Mucosa of stomach (tissue), 1 donor: ENCODE data around the gene UNC5C.

Experiments
- H3K27me3 ChIP-seq: one replicate; pipeline ENCODE4 v1.7.0; 2013; ENCODE audit warnings: mild to moderate bottlenecking, low read length; ENCODE audit not compliant: control insufficient read depth, insufficient read depth
- H3K36me3 ChIP-seq: one replicate; pipeline ENCODE4 v1.7.0; 2013; ENCODE audit warnings: low read length; ENCODE audit not compliant: control insufficient read depth, insufficient read depth
- H3K4me1 ChIP-seq: one replicate; pipeline ENCODE4 v1.7.0; 2013; ENCODE audit warnings: mild to moderate bottlenecking, low read length; ENCODE audit not compliant: control insufficient read depth, insufficient read depth
- H3K4me3 ChIP-seq: one replicate; pipeline ENCODE4 v1.7.0; 2013; ENCODE audit warnings: low read length
- H3K9ac ChIP-seq: one replicate; pipeline ENCODE4 v1.7.0; 2013; ENCODE audit warnings: mild to moderate bottlenecking, low read length, moderate library complexity
- H3K9me3 ChIP-seq: one replicate; pipeline ENCODE4 v1.7.0; 2013; ENCODE audit warnings: mild to moderate bottlenecking, low read length, moderate library complexity; ENCODE audit not compliant: control insufficient read depth
- donor health status: Pancreatic carcinoma.

Gene UNC5C

DNA sequence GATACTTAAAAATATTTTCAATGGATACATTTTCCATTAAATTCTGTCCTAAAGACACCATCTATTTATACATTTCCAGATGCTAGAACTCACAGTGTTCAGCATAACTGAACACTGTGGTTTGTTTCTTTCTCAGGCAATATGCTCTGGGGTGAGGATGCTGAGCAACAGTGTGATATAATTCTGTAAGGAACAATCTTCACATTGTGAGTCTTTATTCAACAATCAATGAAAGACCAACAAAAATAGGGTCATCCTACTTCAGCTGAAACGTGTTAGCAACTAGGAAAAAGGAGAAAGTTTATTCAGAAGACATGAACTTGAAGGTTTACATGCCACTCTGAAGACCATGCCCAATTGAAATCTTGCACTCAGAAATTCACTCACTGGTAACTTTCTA, 284.8 kb downstream of the UNC5C start:
- Histone ChIP-seq H3K4me1 (no peaks in the 10 kb centered on the region), H3K27me3 (no peaks in the 10 kb centered on the region), H3K4me3 (no peak overlapping the region), H3K36me3 (no peaks in the 10 kb centered on the region), H3K9me3 (no peaks in the 10 kb centered on the region), H3K9ac (no peak overlapping the region)

DNA sequence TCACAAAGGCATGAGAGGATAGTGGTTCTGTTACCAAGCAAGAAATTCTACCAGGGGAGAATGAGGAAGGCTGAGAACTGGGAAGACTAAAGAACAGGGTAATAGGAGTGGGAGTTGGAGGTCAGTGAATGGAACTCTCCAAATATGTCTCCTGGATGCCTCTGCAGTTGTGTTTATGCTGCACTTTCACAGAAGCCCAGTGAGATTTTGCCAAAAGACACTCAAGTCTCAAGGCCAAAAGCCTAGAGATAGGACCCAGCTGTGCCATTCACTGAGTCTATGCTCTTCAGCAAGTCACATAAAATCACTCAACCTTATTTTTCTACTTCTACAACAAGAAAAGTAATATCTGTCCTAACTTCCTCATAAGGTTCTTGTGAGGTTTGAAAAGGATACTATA, 285.4 kb downstream of the UNC5C start:
- Histone ChIP-seq H3K9ac (no peak overlapping the region), H3K27me3 (no peaks in the 10 kb centered on the region), H3K4me1 (no peaks in the 10 kb centered on the region), H3K9me3 (no peaks in the 10 kb centered on the region), H3K4me3 (no peak overlapping the region), H3K36me3 (no peaks in the 10 kb centered on the region)

DNA sequence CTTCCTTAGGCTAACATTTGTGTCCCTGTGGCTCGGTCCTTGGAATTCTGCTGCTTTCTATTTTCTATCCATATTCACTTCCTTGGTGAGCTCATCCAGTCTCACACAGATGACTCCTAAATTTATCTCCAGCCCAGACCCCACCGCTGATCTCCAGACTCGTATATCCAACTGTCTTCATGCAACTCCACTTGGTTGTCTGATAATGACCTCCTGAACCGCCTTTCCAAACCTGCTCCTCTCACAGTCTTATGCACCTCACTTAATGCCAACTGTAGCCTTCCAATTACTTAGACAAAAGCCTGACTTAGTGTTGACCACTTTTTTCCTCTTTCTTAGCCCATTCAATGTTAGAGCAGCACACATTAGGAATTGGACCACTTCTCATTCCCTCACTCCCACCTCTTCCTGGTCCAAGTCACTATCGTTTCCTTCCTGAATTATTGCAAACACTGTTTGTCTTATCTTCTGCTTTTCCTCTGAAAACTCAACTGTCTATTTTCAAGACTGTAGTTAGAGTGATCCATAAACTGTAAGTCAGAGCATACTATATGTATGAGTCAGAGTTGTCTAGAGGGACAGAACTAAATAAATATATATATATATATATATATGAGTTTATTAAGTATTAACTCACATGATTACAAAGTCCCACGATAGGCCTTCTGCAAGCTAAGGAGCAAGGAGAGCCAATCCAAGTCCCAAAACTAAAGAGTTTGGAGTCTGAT, 292.5 kb downstream of the UNC5C start:
- Histone ChIP-seq H3K4me3 (no peak overlapping the region), H3K4me1 (no peaks in the 10 kb centered on the region), H3K9ac (no peak overlapping the region), H3K9me3 (no peaks in the 10 kb centered on the region), H3K27me3 (no peaks in the 10 kb centered on the region), H3K36me3 (no peaks in the 10 kb centered on the region)

DNA sequence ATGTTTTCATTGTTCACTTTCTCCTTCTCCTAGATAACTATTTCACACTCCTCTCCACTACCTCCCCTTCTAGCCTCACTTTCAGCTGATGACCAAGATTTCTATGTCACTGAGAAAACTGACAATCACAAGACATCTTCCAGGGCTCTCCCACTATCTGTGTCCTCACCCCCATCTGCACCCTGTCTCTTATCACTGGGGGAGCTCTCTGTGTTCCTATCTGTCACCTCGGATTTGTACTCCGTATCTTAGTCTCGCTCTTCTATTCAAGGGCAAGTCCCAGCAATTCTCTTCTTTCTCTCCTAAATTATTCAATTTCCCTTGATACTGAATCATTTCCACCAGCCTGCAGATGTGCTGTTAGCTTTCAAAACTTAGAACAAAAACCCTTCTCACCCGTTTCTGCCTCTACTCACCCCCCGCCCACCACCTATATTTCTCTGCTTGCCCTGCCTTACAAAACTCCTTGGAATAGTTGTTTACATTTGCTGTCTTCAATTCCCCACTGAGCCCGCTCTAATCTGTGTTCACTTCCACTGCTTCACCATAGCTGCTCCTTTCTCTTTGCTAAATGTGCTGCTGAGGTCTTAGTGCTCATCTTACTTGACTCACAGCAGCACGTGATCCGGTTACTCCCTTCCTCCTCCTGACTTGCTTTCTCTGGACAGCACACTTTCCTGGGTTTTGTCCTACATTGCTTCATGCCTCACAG, 293.2 kb downstream of the UNC5C start:
- Histone ChIP-seq H3K36me3 (no peaks in the 10 kb centered on the region), H3K9ac (no peak overlapping the region), H3K27me3 (no peaks in the 10 kb centered on the region), H3K4me1 (no peaks in the 10 kb centered on the region), H3K9me3 (no peaks in the 10 kb centered on the region), H3K4me3 (no peak overlapping the region)

DNA sequence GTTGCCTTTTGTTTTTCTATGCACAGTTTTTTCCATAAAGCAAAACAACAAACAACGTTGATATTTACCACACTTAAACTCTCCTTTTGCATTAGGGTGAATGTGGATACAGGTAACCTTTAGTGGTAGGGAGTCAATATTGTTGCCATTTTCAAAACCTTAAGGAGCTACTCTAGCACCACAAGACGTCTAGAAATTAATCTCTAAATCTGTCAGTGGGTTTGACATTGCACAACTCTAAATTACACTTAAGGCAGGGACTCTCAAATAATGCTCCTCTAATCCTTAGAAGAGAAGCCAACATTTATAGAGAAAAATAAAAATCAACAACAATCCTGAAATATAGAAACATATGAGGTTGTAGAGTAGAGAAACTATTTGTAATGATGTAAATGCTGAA, 297.2 kb downstream of the UNC5C start:
- Histone ChIP-seq H3K4me3 (no peak overlapping the region), H3K9ac (no peak overlapping the region), H3K36me3 (no peaks in the 10 kb centered on the region), H3K27me3 (no peaks in the 10 kb centered on the region), H3K4me1 (no peaks in the 10 kb centered on the region), H3K9me3 (no peaks in the 10 kb centered on the region)

DNA sequence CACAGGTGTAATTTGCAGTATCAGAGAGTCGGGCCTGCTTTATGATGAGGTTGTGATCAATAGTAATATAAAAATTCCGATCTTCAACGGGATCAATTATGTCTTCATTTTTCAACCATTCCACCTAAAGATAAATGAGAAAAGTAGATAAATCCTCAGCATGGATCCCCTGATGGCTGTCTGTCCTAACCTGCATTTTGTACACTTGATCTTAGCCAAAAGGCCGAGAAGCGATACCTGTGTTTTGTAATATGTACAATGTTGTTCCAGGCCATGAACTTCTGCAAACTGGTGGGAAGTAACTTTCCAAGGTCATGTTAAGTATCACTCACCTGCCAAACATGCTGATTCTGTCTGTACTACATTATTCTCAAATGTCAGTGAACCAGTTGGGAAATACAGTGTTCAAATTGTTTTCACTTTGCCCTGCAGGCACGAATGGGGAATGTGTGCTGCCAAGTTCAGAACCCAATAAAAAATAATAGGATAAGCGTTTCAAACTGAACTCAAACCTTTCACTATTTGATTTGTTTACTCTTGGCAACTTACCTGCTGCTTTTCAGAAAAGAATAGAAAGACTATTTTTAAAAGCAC, 298.1 kb downstream of the UNC5C start:
- Histone ChIP-seq H3K27me3 (no peaks in the 10 kb centered on the region), H3K4me3 (no peak overlapping the region), H3K9ac (no peak overlapping the region), H3K36me3 (no peaks in the 10 kb centered on the region), H3K9me3 (no peaks in the 10 kb centered on the region), H3K4me1 (no peaks in the 10 kb centered on the region)

DNA sequence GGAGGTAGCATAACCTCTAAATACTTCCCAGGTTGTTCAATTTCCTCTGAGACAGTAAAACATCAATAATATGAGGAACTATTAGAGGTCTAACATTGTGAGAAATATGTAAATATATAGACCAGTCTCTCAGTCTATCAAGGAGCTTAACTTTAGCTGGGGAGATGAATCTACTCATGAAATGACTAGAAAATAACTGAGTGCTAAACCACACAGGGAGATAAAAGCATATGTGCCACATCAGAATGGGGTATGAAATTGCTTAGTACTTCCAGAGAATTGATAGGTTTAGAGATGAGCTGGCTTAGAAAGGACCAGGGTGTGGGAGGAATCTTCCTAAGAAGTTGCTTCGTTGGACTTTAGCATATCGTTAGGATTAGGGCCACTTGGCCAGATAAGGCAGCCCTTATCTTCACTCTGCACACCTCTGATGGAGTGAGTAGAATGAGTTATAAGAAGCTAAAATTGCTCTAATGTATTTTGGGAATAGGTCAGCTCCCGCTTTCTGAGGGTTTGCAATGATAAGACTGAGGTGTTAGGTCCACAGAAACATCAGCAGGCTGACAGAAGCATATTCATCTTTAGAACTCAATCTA, 299.2 kb downstream of the UNC5C start:
- Histone ChIP-seq H3K9me3 (no peaks in the 10 kb centered on the region), H3K9ac (no peak overlapping the region), H3K36me3 (no peaks in the 10 kb centered on the region), H3K4me1 (no peaks in the 10 kb centered on the region), H3K4me3 (no peak overlapping the region), H3K27me3 (no peaks in the 10 kb centered on the region)

DNA sequence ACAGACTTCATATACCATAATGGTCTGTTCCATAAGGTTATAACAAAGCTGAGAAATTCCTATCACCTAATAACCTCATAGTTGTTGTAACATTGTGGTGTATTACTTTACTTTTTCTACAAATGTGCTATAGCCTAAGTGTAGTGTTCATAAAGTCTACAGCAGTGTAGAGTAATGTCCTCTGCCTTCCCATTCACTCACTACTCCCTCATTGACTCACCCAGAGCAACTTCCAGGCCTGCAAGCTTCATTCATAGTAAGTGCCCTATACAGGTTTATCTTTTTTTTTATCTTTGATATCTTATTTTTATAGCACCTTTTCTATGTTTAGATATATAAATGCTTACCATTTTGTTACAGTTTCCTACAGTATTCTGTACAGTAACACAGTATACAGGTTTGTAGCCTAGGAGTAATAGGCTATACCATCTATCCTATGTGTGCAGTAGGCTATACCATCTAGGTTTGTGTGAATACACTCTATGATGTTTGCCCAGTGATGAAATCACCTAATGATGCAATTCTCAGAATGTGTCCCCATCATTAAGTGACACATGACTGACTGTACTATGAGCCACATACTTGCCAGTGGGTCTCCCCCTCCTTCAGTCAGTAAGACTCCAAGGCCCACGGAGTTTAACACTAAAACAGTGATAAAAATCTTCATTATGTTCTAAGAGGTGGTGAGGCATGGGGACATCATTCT, 299.9 kb downstream of the UNC5C start:
- no peaks in the 10 kb centered on the region for H3K4me1 ChIP-seq
- H3K36me3 ChIP-seq: no peaks in the 10 kb centered on the region
- H3K27me3 ChIP-seq: no peaks in the 10 kb centered on the region
- no peak overlapping the region for H3K4me3 ChIP-seq
- H3K9ac ChIP-seq: no peak overlapping the region
- H3K9me3 ChIP-seq: no peaks in the 10 kb centered on the region

DNA sequence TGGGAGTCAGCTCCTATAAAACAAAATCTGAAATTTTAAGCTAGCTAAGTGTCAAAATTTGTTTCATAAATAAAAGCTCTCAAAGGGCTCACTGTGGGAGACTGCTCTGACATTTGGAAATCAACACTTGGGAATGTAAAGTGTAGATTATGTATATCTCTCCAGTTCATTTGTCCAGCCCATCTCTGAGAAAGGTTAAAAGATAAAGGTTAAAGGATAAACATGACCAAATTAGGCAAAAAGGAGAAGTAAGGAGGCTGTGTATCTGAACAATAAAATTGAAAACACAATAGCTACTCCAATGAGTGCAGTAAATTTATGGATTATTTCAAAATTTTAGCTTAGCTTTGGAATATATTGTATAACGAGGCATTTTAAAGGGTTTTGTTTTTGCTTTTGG, 304.9 kb downstream of the UNC5C start:
- Histone ChIP-seq H3K36me3 (no peaks in the 10 kb centered on the region), H3K4me3 (no peak overlapping the region), H3K27me3 (no peaks in the 10 kb centered on the region), H3K4me1 (no peaks in the 10 kb centered on the region), H3K9ac (no peak overlapping the region), H3K9me3 (no peaks in the 10 kb centered on the region)

DNA sequence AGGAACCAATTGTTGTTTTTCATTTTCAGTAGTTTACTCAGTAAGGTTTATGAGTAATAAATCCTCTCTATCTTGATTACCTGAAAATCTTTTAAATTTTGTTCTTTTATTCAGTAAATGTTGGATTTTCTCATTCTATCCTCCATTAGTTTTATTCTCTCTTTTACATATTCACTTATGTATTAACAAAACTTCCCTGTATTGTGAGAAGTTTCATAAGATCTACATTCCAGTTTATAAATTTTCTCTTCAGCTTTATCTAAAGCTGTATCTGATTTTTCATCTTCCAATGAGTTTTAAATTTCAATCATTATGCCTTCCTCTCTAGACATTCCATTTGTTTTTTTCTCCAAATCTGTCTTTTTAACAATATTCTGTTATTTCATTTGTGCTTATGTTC, 310.2 kb downstream of the UNC5C start:
- no peaks in the 10 kb centered on the region for H3K4me1 ChIP-seq
- H3K9me3 ChIP-seq: no peaks in the 10 kb centered on the region
- H3K27me3 ChIP-seq: no peaks in the 10 kb centered on the region
- H3K36me3 ChIP-seq: no peaks in the 10 kb centered on the region
- H3K4me3 ChIP-seq: no peak overlapping the region
- no peak overlapping the region for H3K9ac ChIP-seq

DNA sequence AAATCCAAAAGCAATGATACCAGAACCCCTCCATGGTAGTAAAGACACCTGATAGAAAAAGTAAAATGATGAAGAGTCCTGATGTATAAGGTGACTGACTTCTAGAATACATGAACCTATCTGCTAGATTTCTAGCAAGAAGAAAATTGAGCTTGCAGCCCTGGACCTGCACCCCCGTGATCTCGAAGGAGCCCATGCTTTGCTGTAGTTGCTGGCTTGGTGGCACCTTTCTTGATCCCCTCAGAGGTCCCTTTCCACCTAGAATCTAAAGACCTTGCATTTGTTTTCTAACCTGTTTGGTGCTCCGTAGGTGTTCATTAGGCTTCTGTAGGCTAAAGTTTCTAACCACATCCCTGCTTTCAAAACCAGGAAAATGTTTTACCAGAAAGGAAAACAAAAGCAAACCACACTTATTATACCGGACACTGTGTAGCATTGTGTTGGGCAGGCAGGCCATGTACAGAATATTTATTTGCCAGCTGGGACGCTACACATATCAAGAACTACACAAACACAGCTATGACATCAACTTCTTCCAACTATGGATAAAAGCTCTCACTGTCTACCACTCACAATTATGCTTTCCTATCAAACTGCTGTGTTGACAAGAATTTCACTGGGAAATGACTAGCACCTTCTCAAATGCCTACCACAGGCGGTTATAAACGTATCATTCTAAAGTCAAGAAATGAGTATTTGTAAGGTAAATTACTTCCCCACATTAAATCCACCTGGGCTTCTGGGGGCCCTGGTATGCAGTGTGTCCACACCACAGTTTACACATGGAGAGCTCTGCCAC, 316.2 kb downstream of the UNC5C start:
- H3K4me3 ChIP-seq: no peak overlapping the region
- H3K27me3 ChIP-seq: no peaks in the 10 kb centered on the region
- no peaks in the 10 kb centered on the region for H3K36me3 ChIP-seq
- no peaks in the 10 kb centered on the region for H3K9me3 ChIP-seq
- no peak overlapping the region for H3K9ac ChIP-seq
- no peaks in the 10 kb centered on the region for H3K4me1 ChIP-seq
